Kidney epithelial cell (primary cell): ENCODE data around the gene SPATA24. TPM values are rescaled to one million over a fixed set of nuclear protein-coding genes. Genes with fewer than 3 reads are reported as not detected.

Experiments used
- DNase-seq: peaks from one replicate; pipeline ENCODE4 v3.0.0-alpha.2; 2010; ENCODE audit warnings: low read depth
- H3K27me3 ChIP-seq: 2 replicates; pipeline ENCODE4 v1.6.0; 2011; ENCODE audit warnings: low read length; ENCODE audit not compliant: control insufficient read depth, insufficient read depth
- H3K36me3 ChIP-seq: 2 replicates; pipeline ENCODE4 v1.5.1; 2011; ENCODE audit warnings: low read length; ENCODE audit not compliant: control insufficient read depth, insufficient read depth
- H3K4me3 ChIP-seq: 2 replicates; pipeline ENCODE4 v1.5.1; 2011; ENCODE audit warnings: low read depth, mild to moderate bottlenecking, control low read depth, low read length
- CTCF ChIP-seq: IDR thresholded peaks from 2 replicates; pipeline ENCODE4 v1.5.1; 2011; ENCODE audit warnings: mild to moderate bottlenecking, moderate library complexity, low read length, control low read depth, inconsistent platforms; ENCODE audit not compliant: insufficient read depth, poor library complexity, severe bottlenecking
- total RNA-seq: library from RNA; depleted of rRNA; stranded (reverse); fragments of >200 nt; gene quantifications from 2 replicates; pipeline ENCODE4 v1.2.3, GENCODE V29; 2015

Gene SPATA24
- total RNA-seq, 1 donor from 2014 or later, result 7.7 TPM

GRCh38 chr5:139407517-139407916 is 3.6 kb upstream of the SPATA24 start:
- Histone ChIP-seq H3K36me3 (no peaks in the 10 kb centered on the region), H3K4me3 (no peak overlapping the region), H3K27me3 (no peaks in the 10 kb centered on the region)
- TF ChIP-seq CTCF, result no peak
- DNase-seq, result no peak

GRCh38 chr5:139406963-139407362 is 3.1 kb upstream of the SPATA24 start:
- no peak for DNase-seq
- H3K27me3 ChIP-seq, result no peaks in the 10 kb centered on the region
- H3K4me3 ChIP-seq, result no peak overlapping the region
- no peaks in the 10 kb centered on the region for H3K36me3 ChIP-seq
- no peak for TF ChIP-seq CTCF

- peaks cover 2% of the 10 kb centered on the region for H3K36me3 ChIP-seq
- peak overlapping the region; percentile 15 for H3K4me3 ChIP-seq
- TF ChIP-seq CTCF, result no peak
Observed at GRCh38 chr5:139404484-139404840, 573 bp upstream of the SPATA24 start.

GRCh38 chr5:139403418-139403786 is 487 bp downstream of the SPATA24 start:
- DNase-seq, result no peak
- TF ChIP-seq CTCF, result no peak
- peak overlapping the region; percentile 61 for H3K4me3 ChIP-seq
- H3K36me3 ChIP-seq, result peaks cover 2% of the 10 kb centered on the region
- no peaks in the 10 kb centered on the region for H3K27me3 ChIP-seq

More at GRCh38 chr5:139404484-139404840, 573 bp upstream of the SPATA24 start:
- DNase-seq, result no peak
- H3K27me3 ChIP-seq, result no peaks in the 10 kb centered on the region

GRCh38 chr5:139402561-139403158 is 1.2 kb downstream of the SPATA24 start:
- Histone ChIP-seq H3K36me3 (peaks cover 2% of the 10 kb centered on the region), H3K4me3 (no peak overlapping the region), H3K27me3 (no peaks in the 10 kb centered on the region)
- peak; percentile 45 for TF ChIP-seq CTCF
- DNase-seq, result no peak

- Histone ChIP-seq H3K36me3 (peaks cover 2% of the 10 kb centered on the region), H3K4me3 (no peak overlapping the region), H3K27me3 (no peaks in the 10 kb centered on the region)
- DNase-seq, result no peak
- no peak for TF ChIP-seq CTCF
Observed at GRCh38 chr5:139401546-139401945, 2.3 kb downstream of the SPATA24 start.
